KMS-11 (cell line): ENCODE data around the gene FADS6.

Experiments
- H2AFZ ChIP-seq: fragments of 200-600 bp; sonication (generic); 2 replicates; pipeline ENCODE4 v1.6.1; 2016; ENCODE audit warnings: antibody characterized with exemption, mixed run types, low read depth
- H3K27ac ChIP-seq: fragments of 200-600 bp; sonication (generic); 2 replicates; pipeline ENCODE4 v1.6.1; 2016; ENCODE audit warnings: mild to moderate bottlenecking, mixed run types
- H3K27me3 ChIP-seq: fragments of 200-600 bp; sonication (generic); 2 replicates; pipeline ENCODE4 v1.6.1; 2017; ENCODE audit warnings: mild to moderate bottlenecking, low read depth, mixed run types, moderate library complexity; ENCODE audit not compliant: insufficient read depth
- H3K36me3 ChIP-seq: fragments of 200-600 bp; sonication (generic); 2 replicates; pipeline ENCODE4 v1.6.1; 2017; ENCODE audit warnings: mild to moderate bottlenecking, mixed run types; ENCODE audit not compliant: insufficient read depth
- H3K4me1 ChIP-seq: fragments of 200-600 bp; sonication (generic); 2 replicates; pipeline ENCODE4 v1.6.1; 2016; ENCODE audit warnings: mild to moderate bottlenecking, low read depth, mixed run types; ENCODE audit not compliant: poor library complexity, severe bottlenecking
- H3K4me2 ChIP-seq: fragments of 200-600 bp; sonication (generic); 2 replicates; pipeline ENCODE4 v1.7.0; 2016; ENCODE audit warnings: mild to moderate bottlenecking, mixed run types
- H3K4me3 ChIP-seq: fragments of 200-600 bp; sonication (generic); IDR thresholded peaks from 2 replicates; pipeline ENCODE4 v1.6.1; 2017; ENCODE audit warnings: low read depth, low read length, mixed read lengths; ENCODE audit not compliant: insufficient read depth
- H3K79me2 ChIP-seq: fragments of 200-600 bp; sonication (generic); 2 replicates; pipeline ENCODE4 v1.6.1; 2016; ENCODE audit warnings: low read depth, mixed run types; ENCODE audit not compliant: insufficient read depth
- H3K9ac ChIP-seq: fragments of 200-600 bp; sonication (generic); 2 replicates; pipeline ENCODE4 v1.6.1; 2016; ENCODE audit warnings: mild to moderate bottlenecking, mixed run types
- H4K20me1 ChIP-seq: fragments of 200-600 bp; sonication (generic); 2 replicates; pipeline ENCODE4 v1.6.1; 2016; ENCODE audit warnings: mild to moderate bottlenecking, mixed run types; ENCODE audit not compliant: insufficient read depth
- TF ChIP-seq, protein P1 (sequence below): fragments of 200-600 bp; sonication (generic); conservative IDR thresholded peaks from 2 replicates; pipeline ENCODE4 v1.6.1; 2017; ENCODE audit warnings: low read depth, mild to moderate bottlenecking, antibody characterized with exemption, low read length, moderate library complexity, mixed read lengths

FADS6 gene

DNA sequence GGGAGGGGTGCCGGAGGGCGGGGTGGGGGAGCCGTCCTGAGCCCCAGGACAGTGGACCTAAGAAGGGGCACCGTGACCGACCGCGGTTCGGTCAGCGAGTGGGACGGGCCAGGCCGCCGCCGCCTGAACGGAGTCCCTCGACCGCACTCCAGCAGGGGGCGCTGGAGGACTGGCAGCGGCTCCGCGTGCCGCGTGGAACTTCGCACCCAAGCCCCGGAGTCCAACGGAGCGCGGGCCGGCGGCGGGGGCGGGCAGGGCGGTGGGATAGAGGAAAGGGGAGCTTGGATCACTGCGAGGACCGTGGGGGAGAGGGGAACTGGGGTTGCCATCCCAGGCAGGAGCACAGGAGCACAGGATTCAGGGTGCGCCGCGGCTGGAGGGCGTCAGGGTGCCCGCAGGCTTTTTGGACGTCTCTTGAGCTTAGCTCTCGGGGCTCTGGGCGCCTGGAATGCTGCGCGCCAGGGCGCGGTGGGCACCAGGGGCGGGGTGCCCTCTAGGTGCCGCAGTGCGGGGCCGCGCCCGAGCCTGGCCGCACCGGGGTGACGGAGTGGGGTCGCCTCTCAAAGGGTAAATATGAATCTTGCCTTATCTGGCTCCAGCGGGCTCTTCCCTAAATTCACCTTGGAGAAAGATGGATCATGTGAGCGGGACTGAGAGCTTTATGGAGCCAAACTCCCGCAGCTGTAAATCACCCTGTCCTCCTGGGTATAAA, 30.3 kb upstream of the FADS6 start:
- H3K27me3 ChIP-seq, result peaks cover 63% of the 10 kb centered on the region
- H2AFZ ChIP-seq, result peak overlapping the region; percentile 61
- no peak overlapping the region for H3K9ac ChIP-seq
- H3K27ac ChIP-seq, result no peak overlapping the region
- TF ChIP-seq, protein P1, sequence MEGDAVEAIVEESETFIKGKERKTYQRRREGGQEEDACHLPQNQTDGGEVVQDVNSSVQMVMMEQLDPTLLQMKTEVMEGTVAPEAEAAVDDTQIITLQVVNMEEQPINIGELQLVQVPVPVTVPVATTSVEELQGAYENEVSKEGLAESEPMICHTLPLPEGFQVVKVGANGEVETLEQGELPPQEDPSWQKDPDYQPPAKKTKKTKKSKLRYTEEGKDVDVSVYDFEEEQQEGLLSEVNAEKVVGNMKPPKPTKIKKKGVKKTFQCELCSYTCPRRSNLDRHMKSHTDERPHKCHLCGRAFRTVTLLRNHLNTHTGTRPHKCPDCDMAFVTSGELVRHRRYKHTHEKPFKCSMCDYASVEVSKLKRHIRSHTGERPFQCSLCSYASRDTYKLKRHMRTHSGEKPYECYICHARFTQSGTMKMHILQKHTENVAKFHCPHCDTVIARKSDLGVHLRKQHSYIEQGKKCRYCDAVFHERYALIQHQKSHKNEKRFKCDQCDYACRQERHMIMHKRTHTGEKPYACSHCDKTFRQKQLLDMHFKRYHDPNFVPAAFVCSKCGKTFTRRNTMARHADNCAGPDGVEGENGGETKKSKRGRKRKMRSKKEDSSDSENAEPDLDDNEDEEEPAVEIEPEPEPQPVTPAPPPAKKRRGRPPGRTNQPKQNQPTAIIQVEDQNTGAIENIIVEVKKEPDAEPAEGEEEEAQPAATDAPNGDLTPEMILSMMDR, result peak; percentile 75
- H3K4me2 ChIP-seq, result peak overlapping the region; percentile 54; the same call in 1 of the 2 replicates
- H4K20me1 ChIP-seq, result no peaks in the 10 kb centered on the region
- no peaks in the 10 kb centered on the region for H3K4me1 ChIP-seq
- H3K79me2 ChIP-seq, result no peaks in the 10 kb centered on the region
- H3K36me3 ChIP-seq, result no peaks in the 10 kb centered on the region
- H3K4me3 ChIP-seq, result no peak overlapping the region

GRCh38 chr17:74922694-74923537, 29.5 kb upstream of the FADS6 start, which contains the start of gene USH1G:
TSS of gene USH1G (minus strand) at chr17:74923255. CDS start at chr17:74923073, 182 bp downstream.
- H3K36me3 ChIP-seq, result no peaks in the 10 kb centered on the region
- H3K4me1 ChIP-seq, result no peaks in the 10 kb centered on the region
- TF ChIP-seq, protein P1, result no peak
- H3K79me2 ChIP-seq, result no peaks in the 10 kb centered on the region
- no peaks in the 10 kb centered on the region for H4K20me1 ChIP-seq
- no peak within 1 kb of the TSS for H3K27ac ChIP-seq
- peak within 1 kb of the TSS; percentile 54; the same call in 1 of the 2 replicates for H3K4me2 ChIP-seq
- no peak within 1 kb of the TSS for H3K9ac ChIP-seq
- H3K4me3 ChIP-seq, result no peak within 1 kb of the TSS
- H2AFZ ChIP-seq, result peak within 1 kb of the TSS; percentile 61
- peaks cover 56% of the 10 kb centered on the region for H3K27me3 ChIP-seq

- H3K27me3 ChIP-seq, result peaks cover 49% of the 10 kb centered on the region
These were observed 28.7 kb upstream of the FADS6 start for GRCh38 chr17:74922172-74922571.

GRCh38 chr17:74921769-74922168, 28.3 kb upstream of the FADS6 start:
- H3K36me3 ChIP-seq, result no peaks in the 10 kb centered on the region
- H3K27ac ChIP-seq, result no peak overlapping the region
- H2AFZ ChIP-seq, result no peak overlapping the region
- TF ChIP-seq, protein P1, result no peak
- H3K4me1 ChIP-seq, result no peaks in the 10 kb centered on the region
- no peaks in the 10 kb centered on the region for H4K20me1 ChIP-seq
- H3K27me3 ChIP-seq, result peaks cover 46% of the 10 kb centered on the region
- H3K79me2 ChIP-seq, result no peaks in the 10 kb centered on the region
- no peak overlapping the region for H3K9ac ChIP-seq
- no peak overlapping the region for H3K4me2 ChIP-seq
- no peak overlapping the region for H3K4me3 ChIP-seq

More at GRCh38 chr17:74922172-74922571, 28.7 kb upstream of the FADS6 start:
- H3K79me2 ChIP-seq, result no peaks in the 10 kb centered on the region
- H3K4me2 ChIP-seq, result no peak overlapping the region
- no peak overlapping the region for H3K27ac ChIP-seq
- H3K4me1 ChIP-seq, result no peaks in the 10 kb centered on the region
- TF ChIP-seq, protein P1, result no peak
- no peak overlapping the region for H3K4me3 ChIP-seq
- no peaks in the 10 kb centered on the region for H3K36me3 ChIP-seq
- H3K9ac ChIP-seq, result no peak overlapping the region
- no peaks in the 10 kb centered on the region for H4K20me1 ChIP-seq
- no peak overlapping the region for H2AFZ ChIP-seq
